Thyroid gland (tissue), 4 donors: ENCODE results near the gene KRTAP2-4.

Experiments used
- CTCF ChIP-seq, 6 experiments: fragments of 200-600 bp in 3 of 6; fragments of 450-650 bp in 3 of 6; sonication (generic) in 3 of 6; IDR thresholded peaks; one replicate each; pipeline ENCODE4 v1.5.1; 2016 to 2019; ENCODE audit warnings: antibody characterized with exemption in 6 of 6, mild to moderate bottlenecking in 2 of 6, inconsistent platforms in 1 of 6, moderate library complexity in 1 of 6
- POLR2A ChIP-seq, 2 donors: fragments of 450-650 bp; IDR thresholded peaks; one replicate each; pipeline ENCODE4 v1.6.1; 2017; ENCODE audit warnings: antibody characterized with exemption in 2 of 2, mild to moderate bottlenecking in 2 of 2, moderate library complexity in 1 of 2

GRCh38 chr17:41049110-41049509 is 16.6 kb downstream of the KRTAP2-4 start:
- TF ChIP-seq CTCF (IDR thresholded peaks at IDR 0.05) (no peak), POLR2A (IDR thresholded peaks at IDR 0.05) (no peak)
